Activated CD4-positive, alpha-beta T cell treated with anti-CD3 and anti-CD28 coated beads, Interleukin-2, amount 10 ng/mL, durations not matched to agents 7 days and 5 days (primary cell): ENCODE results near the gene METTL26. TPM values are rescaled to one million over a fixed set of nuclear protein-coding genes. Genes with fewer than 3 reads are reported as not detected.
"Not testable (repeated sequence)": the region's sequence is repeated elsewhere in the genome, so short reads cannot be mapped to it uniquely, and the experiment has no call there.

Experiments used
- CTCF ChIA-PET: fragments of 350-600 bp; sonication (Branson Sonifier 250); formaldehyde crosslinking; loops from one replicate; lab custom pipeline; 2021; ENCODE audit warnings: antibody characterized with exemption; lab: Charles Lee
- POLR2A ChIA-PET: fragments of 350-600 bp; sonication (Branson Sonifier 250); formaldehyde crosslinking; loops from one replicate; lab custom pipeline; 2021; ENCODE audit warnings: antibody characterized with exemption; lab: Charles Lee
- DNase-seq: peaks from one replicate; pipeline ENCODE4 v3.0.0-alpha.2; 2020
- H3K27ac Mint-ChIP-seq: one replicate; pipeline ENCODE4 v1.8.0; 2021; ENCODE audit warnings: mild to moderate bottlenecking, moderate library complexity, mixed read lengths
- H3K27me3 Mint-ChIP-seq: one replicate; pipeline ENCODE4 v1.8.0; 2021; ENCODE audit warnings: mixed read lengths
- H3K36me3 Mint-ChIP-seq: one replicate; pipeline ENCODE4 v1.8.0; 2021; ENCODE audit warnings: low read depth, mixed read lengths
- H3K4me1 Mint-ChIP-seq: one replicate; pipeline ENCODE4 v1.8.0; 2021; ENCODE audit warnings: mixed read lengths
- H3K4me3 Mint-ChIP-seq: one replicate; pipeline ENCODE4 v1.8.0; 2021; ENCODE audit warnings: mild to moderate bottlenecking, moderate library complexity, mixed read lengths
- H3K9me3 Mint-ChIP-seq: one replicate; pipeline ENCODE4 v1.8.0; 2021; ENCODE audit warnings: mixed read lengths
- total RNA-seq, 2 experiments: library from RNA; stranded (reverse); gene quantifications; one replicate each; pipeline ENCODE4 v1.2.3, GENCODE V29; 2021

METTL26 gene
- total RNA-seq, 2 experiments from 2014 or later = 63.7 to 78.0 TPM

DNA sequence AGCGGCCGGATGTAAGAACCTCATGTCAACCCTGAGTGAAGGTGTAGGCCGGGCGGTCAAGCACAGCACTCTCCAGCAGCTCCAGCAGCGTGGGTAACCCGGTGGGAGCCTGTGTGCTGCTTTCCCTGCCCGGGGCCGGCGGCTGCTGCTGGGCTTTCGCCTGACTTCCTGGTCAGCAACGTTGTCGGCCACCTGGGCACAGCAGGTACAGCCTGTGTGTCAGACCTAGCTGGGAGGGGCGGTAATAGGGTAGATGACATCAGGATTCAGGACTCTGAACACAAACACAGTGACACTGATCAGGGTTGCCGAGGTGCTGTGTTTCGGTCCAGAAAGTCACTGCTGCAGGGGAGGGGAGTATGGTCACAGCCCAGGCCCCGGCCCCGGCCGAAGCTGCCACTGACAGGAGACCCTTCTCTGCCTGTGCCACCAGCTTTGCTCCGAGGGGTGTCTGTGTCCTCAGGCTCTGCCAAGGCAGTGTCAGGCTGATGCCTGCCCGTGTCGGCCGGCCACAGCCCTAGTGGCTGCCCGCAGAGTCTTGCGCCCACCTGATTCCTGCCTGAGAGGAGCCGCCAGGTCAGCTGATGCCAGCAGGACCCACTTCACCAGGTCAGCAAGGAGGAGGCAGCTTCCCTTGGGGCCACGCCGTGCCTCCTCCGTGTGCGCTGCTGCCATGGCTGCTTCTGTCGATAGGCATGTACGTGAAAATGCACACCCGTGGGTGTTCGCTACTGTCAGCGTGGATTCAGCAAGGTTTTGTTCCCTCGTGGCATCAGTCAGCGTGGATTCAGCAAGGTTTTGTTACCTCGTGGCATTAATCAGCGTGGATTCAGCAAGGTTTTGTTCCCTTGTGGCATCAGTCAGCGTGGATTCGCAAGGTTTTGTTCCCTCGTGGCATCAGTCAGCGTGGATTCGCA is 37.0 kb downstream of the METTL26 start:
- POLR2A ChIA-PET = no interaction called here
- Mint-ChIP-seq H3K27me3 (no peaks in the 10 kb centered on the region), H3K4me1 (peaks cover 3% of the 10 kb centered on the region), H3K9me3 (no peaks in the 10 kb centered on the region), H3K4me3 (no peak overlapping the region), H3K27ac (no peak overlapping the region), H3K36me3 (peaks cover 2% of the 10 kb centered on the region)
- CTCF ChIA-PET = interaction anchor here (0.6 kb wide), 2 partner anchors 27 to 55 kb away, joined by 3 read pairs; no protein-coding TSS in a partner anchor
- DNase-seq = no peak

GRCh38 chr16:597655-598054 is 38.5 kb downstream of the METTL26 start:
- DNase-seq, H3K27ac Mint-ChIP-seq, H3K4me1 Mint-ChIP-seq, H3K27me3 Mint-ChIP-seq, H3K9me3 Mint-ChIP-seq, H3K36me3 Mint-ChIP-seq, POLR2A ChIA-PET, H3K4me3 Mint-ChIP-seq: not testable (repeated sequence)
- CTCF ChIA-PET = interaction anchor here (0.7 kb wide), 1 partner anchor 81 kb away, joined by 4 read pairs; no protein-coding TSS in a partner anchor

GRCh38 chr16:596736-597060 is 39.4 kb downstream of the METTL26 start:
- Mint-ChIP-seq H3K4me3 (no peak overlapping the region), H3K36me3 (no peaks in the 10 kb centered on the region), H3K27ac (no peak overlapping the region), H3K4me1 (peaks cover 6% of the 10 kb centered on the region), H3K9me3 (no peaks in the 10 kb centered on the region), H3K27me3 (no peaks in the 10 kb centered on the region)
- no peak for DNase-seq
- ChIA-PET POLR2A (no interaction called here), CTCF (no interaction called here)

DNA sequence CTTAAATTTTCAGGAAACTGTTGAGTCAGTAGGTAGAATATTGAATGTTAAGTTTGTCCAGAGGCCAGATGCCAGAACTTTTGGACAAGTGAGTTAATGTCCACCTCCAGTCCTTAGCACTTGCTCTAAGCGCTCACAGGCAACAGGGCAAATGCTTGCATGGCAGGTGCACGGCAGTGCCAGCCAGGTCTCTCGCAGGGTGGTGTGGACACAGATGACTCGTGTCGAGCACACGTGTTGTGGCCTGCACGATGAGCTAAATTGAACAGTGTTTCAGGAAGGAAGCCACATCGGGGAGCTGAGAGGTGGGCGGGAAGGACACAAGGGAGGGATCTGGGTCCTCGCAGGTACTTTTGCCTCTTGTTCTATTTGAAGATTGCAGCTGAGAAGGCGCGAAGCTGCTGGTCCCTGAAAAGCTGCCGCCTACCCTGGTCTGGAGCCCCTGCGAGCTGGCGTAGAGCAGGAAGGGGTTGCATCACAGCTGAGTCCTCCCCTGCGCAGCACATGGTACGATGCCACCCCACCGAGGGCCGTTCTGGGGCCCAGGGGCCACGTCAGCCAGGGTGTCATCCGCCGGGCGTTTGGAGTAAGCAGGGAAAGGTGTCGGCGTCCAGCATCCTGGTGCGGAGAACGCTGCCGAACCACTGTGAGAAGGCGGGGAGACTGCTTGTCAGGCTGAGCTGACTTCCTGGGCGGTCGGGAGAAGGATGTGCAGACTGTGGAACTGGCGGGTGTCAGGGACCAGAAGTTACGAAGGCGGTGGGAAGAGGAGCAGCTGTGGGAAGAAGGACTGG is 40.0 kb downstream of the METTL26 start:
- Mint-ChIP-seq H3K27ac (no peak overlapping the region), H3K36me3 (no peaks in the 10 kb centered on the region), H3K4me3 (no peak overlapping the region), H3K27me3 (no peaks in the 10 kb centered on the region), H3K9me3 (no peaks in the 10 kb centered on the region), H3K4me1 (peaks cover 10% of the 10 kb centered on the region)
- ChIA-PET CTCF (interaction anchor here (0.6 kb wide), 2 partner anchors 532 to 715 kb away, joined by 3 to 4 read pairs; no protein-coding TSS in a partner anchor), POLR2A (no interaction called here)
- DNase-seq = no peak

DNA sequence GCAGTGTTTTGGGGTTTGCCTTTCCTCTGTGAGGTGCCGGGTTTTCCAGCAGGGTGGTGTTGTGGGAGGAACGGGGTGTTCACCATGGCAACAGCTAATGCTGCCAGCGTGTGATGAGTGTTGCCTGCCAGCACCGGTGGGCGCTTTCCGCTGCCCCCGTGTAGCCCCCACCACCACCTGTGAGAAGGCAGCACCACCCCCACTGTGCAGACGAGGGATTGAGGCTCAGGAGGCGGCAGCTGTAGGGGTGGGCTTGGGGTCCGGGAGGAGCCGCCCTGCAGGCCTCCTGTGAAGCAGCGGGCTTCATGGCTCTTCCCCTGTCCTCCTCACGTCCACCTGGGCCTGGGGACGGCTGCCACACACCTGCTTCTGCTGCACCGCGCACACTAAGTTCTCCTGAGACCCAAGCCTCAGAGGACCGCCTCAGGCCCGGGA is 41.0 kb downstream of the METTL26 start:
- ChIA-PET CTCF (no interaction called here), POLR2A (no interaction called here)
- DNase-seq = no peak
- H3K4me1 Mint-ChIP-seq = peaks cover 17% of the 10 kb centered on the region
- no peak overlapping the region for H3K27ac Mint-ChIP-seq
- H3K4me3 Mint-ChIP-seq = no peak overlapping the region
- H3K9me3 Mint-ChIP-seq = no peaks in the 10 kb centered on the region
- H3K27me3 Mint-ChIP-seq = no peaks in the 10 kb centered on the region
- H3K36me3 Mint-ChIP-seq = no peaks in the 10 kb centered on the region

GRCh38 chr16:593807-594206 is 42.3 kb downstream of the METTL26 start:
- CTCF ChIA-PET = interaction anchor here (0.8 kb wide), 1 partner anchor 15 kb away, joined by 3 read pairs; no protein-coding TSS in a partner anchor

GRCh38 chr16:593406-593805 is 42.7 kb downstream of the METTL26 start:
- Mint-ChIP-seq H3K27me3 (no peaks in the 10 kb centered on the region), H3K36me3 (no peaks in the 10 kb centered on the region), H3K27ac (no peak overlapping the region), H3K9me3 (no peaks in the 10 kb centered on the region), H3K4me1 (peaks cover 17% of the 10 kb centered on the region), H3K4me3 (no peak overlapping the region)
- ChIA-PET POLR2A (no interaction called here), CTCF (interaction anchor here (0.8 to 1.2 kb wide), 3 partner anchors 14 to 43 kb away, joined by 3 to 5 read pairs (median 3); no protein-coding TSS in a partner anchor)
- no peak for DNase-seq

More at GRCh38 chr16:593807-594206, 42.3 kb downstream of the METTL26 start:
- Mint-ChIP-seq H3K9me3 (no peaks in the 10 kb centered on the region), H3K36me3 (no peaks in the 10 kb centered on the region), H3K27ac (no peak overlapping the region), H3K27me3 (no peaks in the 10 kb centered on the region), H3K4me3 (no peak overlapping the region), H3K4me1 (peaks cover 17% of the 10 kb centered on the region)
- POLR2A ChIA-PET = no interaction called here
- DNase-seq = no peak

DNA sequence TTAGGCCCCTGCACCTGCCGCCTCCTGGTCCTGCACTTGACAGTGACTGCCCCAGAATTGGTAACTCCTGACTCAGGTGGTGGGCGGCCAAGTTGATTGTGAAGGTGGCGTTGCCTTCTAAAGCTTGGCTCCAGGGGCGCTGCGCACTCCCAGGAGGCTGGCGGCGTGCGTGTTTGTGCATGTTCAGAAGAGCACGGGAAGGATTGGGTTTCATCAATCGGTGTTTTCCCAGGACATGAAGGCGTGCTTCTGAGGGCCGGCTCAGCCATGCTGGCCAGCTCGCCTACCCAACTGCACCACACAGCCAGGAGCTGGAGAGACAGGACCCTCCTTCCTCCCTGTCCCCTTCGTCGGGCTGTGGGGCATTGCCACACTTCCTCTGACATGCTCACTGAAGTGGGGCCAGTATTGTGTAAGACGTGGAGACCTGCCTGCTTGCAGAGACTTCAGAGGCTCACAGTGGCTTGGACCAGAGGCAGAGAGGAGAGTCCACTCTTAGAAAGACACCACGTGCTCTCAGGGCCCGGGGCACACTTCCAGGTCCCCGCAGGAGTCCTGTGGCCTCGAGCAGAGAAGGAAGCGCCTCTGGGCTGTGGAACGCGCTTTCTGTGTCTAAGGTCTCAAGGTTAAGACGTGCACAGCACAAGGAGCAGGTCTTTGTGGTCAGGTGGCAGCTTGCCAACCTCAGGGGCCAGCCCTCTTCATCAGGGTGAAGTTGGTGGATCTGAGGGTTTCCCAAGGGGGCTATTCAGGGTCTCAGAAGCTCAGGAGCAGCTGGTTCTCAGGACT is 43.4 kb downstream of the METTL26 start:
- ChIA-PET POLR2A (no interaction called here), CTCF (interaction anchor here (0.8 to 1.2 kb wide), 5 partner anchors 10 to 68 kb away, joined by 3 to 5 read pairs (median 3); no protein-coding TSS in a partner anchor)
- DNase-seq = no peak
- no peaks in the 10 kb centered on the region for H3K9me3 Mint-ChIP-seq
- H3K27ac Mint-ChIP-seq = no peak overlapping the region
- H3K36me3 Mint-ChIP-seq = no peaks in the 10 kb centered on the region
- peaks cover 21% of the 10 kb centered on the region for H3K4me1 Mint-ChIP-seq
- no peaks in the 10 kb centered on the region for H3K27me3 Mint-ChIP-seq
- no peak overlapping the region for H3K4me3 Mint-ChIP-seq

- Mint-ChIP-seq H3K27ac (peak overlapping the region; percentile 36), H3K4me3 (peak overlapping the region; percentile 81), H3K36me3 (peaks cover 1% of the 10 kb centered on the region), H3K27me3 (no peaks in the 10 kb centered on the region), H3K9me3 (no peaks in the 10 kb centered on the region), H3K4me1 (peaks cover 26% of the 10 kb centered on the region)
- CTCF ChIA-PET = interaction anchor here (0.7 to 1.2 kb wide), 4 partner anchors 11 to 70 kb away, joined by 3 to 5 read pairs (median 3); no protein-coding TSS in a partner anchor
- POLR2A ChIA-PET = no interaction called here
- no peak for DNase-seq
Measured at GRCh38 chr16:591892-592517, 44.1 kb downstream of the METTL26 start.

- Mint-ChIP-seq H3K4me1 (peaks cover 26% of the 10 kb centered on the region), H3K27ac (no peak overlapping the region), H3K9me3 (no peaks in the 10 kb centered on the region), H3K36me3 (peaks cover 1% of the 10 kb centered on the region), H3K4me3 (peak overlapping the region; percentile 81), H3K27me3 (no peaks in the 10 kb centered on the region)
- ChIA-PET POLR2A (no interaction called here), CTCF (interaction anchor here (0.7 to 1.2 kb wide), 2 partner anchors 69 kb away, joined by 3 to 5 read pairs; no protein-coding TSS in a partner anchor)
- DNase-seq = no peak
Measured at GRCh38 chr16:591231-591630, 44.9 kb downstream of the METTL26 start.

DNA sequence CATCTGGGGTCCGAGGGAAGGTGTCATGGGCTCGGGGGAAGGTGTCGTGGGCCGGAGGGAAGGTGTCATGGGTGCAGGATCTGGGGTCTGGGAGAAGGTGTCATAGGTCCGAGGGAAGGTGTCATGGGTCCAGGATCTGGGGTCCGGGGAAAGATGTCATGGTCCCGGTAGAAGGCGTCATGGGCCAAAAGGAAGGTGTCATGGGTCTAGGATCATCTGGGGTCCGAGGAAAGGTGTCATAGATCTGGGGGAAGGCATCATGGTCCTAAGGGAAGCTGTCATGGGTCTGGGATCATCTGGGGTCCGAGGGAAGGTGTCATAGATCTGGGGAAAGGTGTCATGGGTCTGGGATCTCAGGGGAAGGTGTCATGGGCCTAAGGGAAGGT is 45.3 kb downstream of the METTL26 start:
- POLR2A ChIA-PET = no interaction called here
- no peaks in the 10 kb centered on the region for H3K27me3 Mint-ChIP-seq
- H3K36me3 Mint-ChIP-seq = peaks cover 1% of the 10 kb centered on the region
- H3K4me1 Mint-ChIP-seq = peaks cover 26% of the 10 kb centered on the region
- H3K27ac Mint-ChIP-seq = peak overlapping the region; percentile 83
- no peaks in the 10 kb centered on the region for H3K9me3 Mint-ChIP-seq
- peak overlapping the region; percentile 81 for H3K4me3 Mint-ChIP-seq
- CTCF ChIA-PET = no interaction called here
- DNase-seq = no peak
